Bone marrow (tissue), 2 donors: ENCODE results near the gene LINC01488.

Experiments used
- DNase-seq, 2 donors: peaks; one replicate each; lab custom pipeline; 2025; lab: John Stamatoyannopoulos, UW

The LINC01488 gene

GRCh38 chr11:69510471-69511357, 29.3 kb downstream of the LINC01488 start:
- DNase-seq = no peak

GRCh38 chr11:69511358-69512055, 30.0 kb downstream of the LINC01488 start:
- no peak for DNase-seq

GRCh38 chr11:69512136-69512535, 30.7 kb downstream of the LINC01488 start:
- DNase-seq = no peak

DNA sequence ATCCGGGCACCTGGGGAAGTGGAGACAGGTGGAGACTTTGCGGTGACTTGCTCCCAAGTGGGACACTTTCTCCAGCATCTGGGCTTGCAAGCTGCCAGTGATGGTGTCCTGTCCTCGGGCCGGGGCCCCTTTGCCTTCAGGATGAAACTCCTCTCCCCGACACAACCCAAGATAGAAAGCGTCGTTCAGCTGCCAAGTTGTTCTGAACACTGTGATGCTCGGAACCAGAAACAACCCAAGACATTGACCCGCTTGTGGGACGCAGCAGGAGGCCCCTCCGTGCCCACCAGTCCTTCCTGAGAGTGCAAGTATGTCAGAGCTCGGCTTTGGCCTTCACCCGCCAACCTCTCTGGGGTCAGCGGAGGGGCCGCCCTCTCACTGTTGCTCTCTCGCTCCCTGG, 31.3 kb downstream of the LINC01488 start:
- DNase-seq = no peak

DNA sequence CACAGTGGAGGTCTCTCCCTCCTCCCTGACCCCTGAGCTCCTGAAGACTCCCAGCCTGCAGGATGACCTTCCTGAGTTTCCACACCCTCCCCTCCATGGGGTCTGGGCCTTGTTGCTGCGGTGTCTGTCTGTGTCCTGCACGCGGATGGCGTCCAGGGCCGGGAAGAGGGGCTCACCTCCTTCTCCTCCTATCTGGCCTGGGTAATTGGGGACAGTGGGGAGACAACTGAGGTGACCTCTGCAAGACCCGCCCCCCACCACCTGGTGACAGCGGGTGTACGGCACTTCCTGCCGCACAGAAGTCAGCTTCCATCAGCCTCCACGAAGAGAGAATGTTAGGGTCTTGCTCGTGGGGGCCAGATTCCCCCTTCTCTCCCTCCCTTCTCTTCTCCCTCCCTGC, 31.7 kb downstream of the LINC01488 start:
- no peak for DNase-seq

GRCh38 chr11:69513663-69514224, 32.3 kb downstream of the LINC01488 start:
- DNase-seq = no peak

- no peak for DNase-seq
Observed at GRCh38 chr11:69514771-69515170, 33.3 kb downstream of the LINC01488 start.

DNA sequence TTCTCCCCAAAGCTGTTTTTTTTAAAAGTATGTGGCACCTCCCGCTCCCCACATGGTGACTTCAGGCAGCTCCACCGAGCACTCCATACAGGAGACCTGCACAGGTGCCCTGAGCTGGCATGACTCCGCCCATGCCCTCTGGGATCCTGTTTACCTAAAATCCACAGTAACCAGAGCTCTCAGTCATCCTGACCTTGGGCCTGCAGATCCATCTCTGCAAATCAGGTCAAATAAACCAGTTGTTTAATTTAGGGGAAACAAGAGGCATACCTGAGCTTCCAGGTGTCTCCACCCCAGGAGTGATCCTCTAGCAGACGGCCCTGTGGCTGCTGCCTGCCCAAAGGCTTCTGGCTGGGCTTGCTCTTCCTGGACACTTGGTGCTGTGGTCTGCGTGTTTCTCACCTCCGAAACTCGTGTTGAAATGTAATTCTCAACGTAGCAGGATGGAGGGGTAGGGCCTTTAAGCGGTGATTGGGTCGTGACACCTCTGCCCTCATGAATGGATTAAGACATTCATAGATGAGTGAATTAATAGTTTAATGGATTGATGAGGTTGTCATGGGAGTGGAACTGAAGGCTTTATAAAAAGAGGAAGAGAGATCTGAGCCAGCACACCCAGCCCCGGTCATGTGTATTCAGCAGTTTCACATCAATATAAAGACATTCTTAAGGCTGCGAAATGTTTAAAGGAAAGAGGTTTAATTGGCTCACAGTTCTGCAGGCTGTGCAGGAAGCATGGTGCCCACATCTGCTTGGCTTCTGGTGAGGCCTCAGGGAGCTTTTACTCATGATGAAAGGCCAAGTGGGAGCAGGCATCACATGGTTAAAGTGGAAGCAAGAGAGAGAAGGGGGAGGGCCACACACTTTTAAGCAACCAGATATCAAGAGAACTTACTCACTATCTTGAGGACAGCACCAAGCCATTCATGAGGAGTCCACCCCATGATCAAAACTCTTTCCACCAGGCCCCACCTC, 34.1 kb downstream of the LINC01488 start:
- no peak for DNase-seq

- no peak for DNase-seq
Observed at GRCh38 chr11:69516526-69516925, 35.1 kb downstream of the LINC01488 start.

- DNase-seq = no peak
Observed at GRCh38 chr11:69518081-69518950, 36.9 kb downstream of the LINC01488 start.

- no peak for DNase-seq
Observed at GRCh38 chr11:69520186-69520916, 38.9 kb downstream of the LINC01488 start.

- DNase-seq = no peak
Observed at GRCh38 chr11:69521457-69521856, 40.0 kb downstream of the LINC01488 start.

- no peak for DNase-seq
Observed at GRCh38 chr11:69523453-69523852, 42.0 kb downstream of the LINC01488 start.

DNA sequence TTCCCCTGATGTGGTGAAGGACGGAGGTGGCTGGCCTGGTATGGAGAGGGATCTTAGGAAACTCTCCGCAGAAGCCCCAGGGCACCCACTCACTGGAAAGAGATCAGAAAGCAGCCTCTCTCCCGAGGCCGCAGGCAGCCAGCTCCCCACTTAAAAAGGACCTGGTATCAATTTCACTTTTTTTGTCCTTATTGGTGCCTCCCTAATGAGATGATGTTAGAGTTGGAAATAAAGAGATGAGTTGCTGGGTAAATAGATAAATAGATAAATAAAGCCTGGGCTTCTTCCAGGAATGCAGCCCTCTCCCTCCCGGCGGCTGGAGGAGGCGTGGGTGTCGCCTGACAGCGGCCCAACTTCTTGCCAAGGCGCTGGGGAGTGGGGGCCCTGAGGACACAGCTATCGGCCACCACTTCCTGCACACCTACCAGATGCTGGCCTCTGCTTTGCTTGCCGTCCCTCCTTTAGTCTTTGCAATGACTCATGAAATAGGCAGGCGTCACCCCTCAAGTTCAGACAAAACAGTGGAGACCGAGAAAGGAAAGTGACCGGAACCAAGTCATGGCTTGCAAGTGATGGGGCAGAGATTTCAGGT, 42.9 kb downstream of the LINC01488 start:
- DNase-seq = no peak

DNA sequence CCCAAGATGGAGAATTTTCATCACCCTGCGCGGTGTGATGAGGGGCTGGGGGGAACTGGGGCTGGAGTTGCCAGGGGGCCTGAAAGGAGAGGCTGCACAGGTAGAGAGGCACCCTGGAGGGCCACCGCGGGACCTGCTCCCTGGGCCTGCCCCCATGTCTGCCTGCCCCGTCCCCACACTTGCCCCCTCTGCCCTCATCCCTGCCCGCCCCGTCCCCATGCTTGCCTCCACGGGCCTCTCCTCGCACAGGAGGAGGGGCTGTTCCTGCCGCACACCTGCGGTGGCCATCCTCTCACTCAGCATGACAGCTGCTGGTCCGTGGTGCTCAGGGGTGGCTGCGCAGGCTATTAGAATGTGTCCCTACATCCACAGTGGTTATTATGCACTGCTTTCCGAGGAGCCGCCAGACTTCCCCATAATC, 43.5 kb downstream of the LINC01488 start:
- no peak for DNase-seq

DNA sequence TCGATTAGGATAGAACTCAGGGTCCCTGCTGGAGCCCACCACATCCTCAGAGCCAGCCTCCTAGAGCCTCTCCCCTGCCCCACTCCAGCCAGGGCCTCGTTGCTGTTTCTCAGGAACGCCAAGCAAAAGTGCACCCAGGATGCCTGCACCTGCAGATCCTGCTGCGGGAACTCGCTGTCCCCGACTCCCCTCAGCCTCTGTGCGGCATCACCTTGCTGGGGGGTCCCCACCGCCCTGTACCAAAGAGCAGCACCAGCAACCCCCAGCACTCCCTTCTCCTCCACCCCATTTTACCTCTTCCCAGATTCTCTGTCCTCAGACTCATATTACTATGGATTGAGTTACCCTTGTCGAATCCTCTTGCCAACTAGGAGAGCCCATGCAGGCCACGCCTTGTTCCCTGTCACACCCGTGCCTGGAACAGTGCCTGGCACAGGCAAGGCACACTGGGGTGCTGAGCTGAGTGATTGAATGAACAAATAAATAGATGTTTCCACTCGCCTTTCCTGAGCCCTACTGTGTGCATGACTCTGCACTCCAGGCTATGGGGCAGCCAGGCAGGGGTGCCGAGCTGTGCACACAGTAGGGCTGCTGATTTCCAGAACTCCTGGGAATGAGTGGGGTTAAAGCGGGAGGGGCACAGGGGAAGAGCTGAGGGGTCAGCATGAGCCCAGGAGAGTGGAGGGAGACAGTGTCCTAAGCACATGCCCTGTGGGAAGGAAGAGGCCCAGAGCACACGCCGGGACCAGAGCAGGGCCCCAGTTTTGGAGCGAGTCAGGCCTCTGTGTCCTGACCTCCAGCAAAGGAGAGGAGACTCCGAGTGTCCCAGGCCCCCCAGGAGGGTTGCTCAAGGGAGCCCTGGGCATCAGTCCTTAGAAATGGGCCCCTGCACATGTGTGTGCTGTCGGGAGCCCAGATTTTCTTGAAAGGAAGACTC, 44.3 kb downstream of the LINC01488 start:
- no peak for DNase-seq

- no peak for DNase-seq
Observed at GRCh38 chr11:69526453-69526810, 45.0 kb downstream of the LINC01488 start.

DNA sequence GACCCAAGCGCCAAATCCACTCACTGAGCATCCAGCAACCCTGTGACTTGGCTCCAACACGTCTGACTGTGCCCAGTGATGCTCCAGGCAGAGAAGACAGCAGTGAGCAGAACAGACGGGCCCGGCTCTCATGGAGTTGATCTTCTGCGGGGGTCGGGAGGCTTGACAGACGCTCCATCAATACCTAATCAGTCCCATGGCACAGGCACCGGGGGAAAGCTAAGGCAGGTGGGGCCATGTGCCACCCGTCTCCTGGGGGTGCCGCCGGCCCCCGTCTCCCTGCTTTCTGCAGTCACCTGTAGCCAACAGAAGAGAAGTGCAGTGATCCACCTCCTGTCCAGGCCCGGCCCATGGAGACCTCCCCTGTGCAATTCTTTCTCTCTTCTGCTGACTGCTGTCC, 47.5 kb downstream of the LINC01488 start:
- no peak for DNase-seq
